B cell (primary cell): Measurements from ENCODE around the gene SMC6. TPM values are rescaled to one million over a fixed set of nuclear protein-coding genes. Genes with fewer than 3 reads are reported as not detected.

Experiments used
- ATAC-seq: fragments of 200-7000 bp; cut with Tn5 transposase; one replicate; pipeline ENCODE4 v1.10.0; 2021; ENCODE audit warnings: low read depth, mild to moderate bottlenecking, moderate number of reproducible peaks, moderate library complexity
- CTCF ChIA-PET: fragments of 350-600 bp; sonication (Branson Sonifier 250); formaldehyde crosslinking; loops from one replicate; lab custom pipeline; 2021; ENCODE audit warnings: antibody characterized with exemption, inconsistent platforms; lab: Charles Lee
- POLR2A ChIA-PET: fragments of 350-600 bp; sonication (Branson Sonifier 250); formaldehyde crosslinking; loops from one replicate; lab custom pipeline; 2021; ENCODE audit warnings: antibody characterized with exemption; lab: Charles Lee
- DNase-seq: peaks from one replicate; pipeline ENCODE4 v3.0.0; 2013
- H2AFZ ChIP-seq: 2 replicates; pipeline ENCODE4 v1.6.1; 2012; ENCODE audit warnings: mild to moderate bottlenecking, low read depth, low read length; ENCODE audit not compliant: insufficient read depth, poor library complexity, severe bottlenecking
- H3K27ac ChIP-seq, 2 donors: 1 replicate in 1 of 2; 2 replicates in 1 of 2; pipeline ENCODE4 v1.5.1; 2012 to 2013; ENCODE audit warnings: low read length in 2 of 2, mild to moderate bottlenecking in 2 of 2, moderate library complexity in 1 of 2
- H3K27me3 ChIP-seq, 4 experiments: fragments of 200-600 bp in 1 of 4; sonication (generic) in 1 of 4; replicated peaks in 1 of 4; 1 replicate in 2 of 4; 2 replicates in 2 of 4; pipeline versions ENCODE4 v1.6.1 to v1.7.0; 2013 to 2016; ENCODE audit warnings: low read length in 3 of 4, mild to moderate bottlenecking in 2 of 4, mixed read lengths in 1 of 4, moderate library complexity in 1 of 4; ENCODE audit not compliant: insufficient read depth in 4 of 4, control insufficient read depth in 3 of 4; ENCODE audit errors: control extremely low read depth in 1 of 4
- H3K36me3 ChIP-seq, 2 experiments: replicated peaks in 1 of 2; 1 replicate in 1 of 2; 2 replicates in 1 of 2; pipeline versions ENCODE4 v1.6.1 to v1.7.1; 2013; ENCODE audit warnings: low read length in 1 of 2; ENCODE audit not compliant: insufficient read depth in 2 of 2, control insufficient read depth in 1 of 2; ENCODE audit errors: control extremely low read depth in 1 of 2, extremely low read depth in 1 of 2
- H3K4me1 ChIP-seq, 2 donors: fragments of 200-600 bp in 1 of 2; sonication (generic) in 1 of 2; 1 replicate in 1 of 2; 2 replicates in 1 of 2; pipeline versions ENCODE4 v1.5.1 to v1.6.1; 2013 to 2017; ENCODE audit warnings: low read length in 2 of 2; ENCODE audit not compliant: control insufficient read depth in 2 of 2, insufficient read depth in 2 of 2
- H3K4me2 ChIP-seq: replicated peaks from 2 replicates; pipeline ENCODE3; 2012; ENCODE audit warnings: mild to moderate bottlenecking, low read depth, low read length; ENCODE audit not compliant: poor library complexity, severe bottlenecking
- H3K4me3 ChIP-seq, 5 experiments: fragments of 200-600 bp in 1 of 5; sonication (generic) in 1 of 5; 1 replicate in 3 of 5; 2 replicates in 2 of 5; pipeline versions ENCODE4 v1.5.1 to v1.7.0; 2011 to 2016; ENCODE audit warnings: low read length in 4 of 5, mild to moderate bottlenecking in 4 of 5, low read depth in 2 of 5, control low read depth in 1 of 5, moderate library complexity in 1 of 5; ENCODE audit not compliant: insufficient read depth in 1 of 5; ENCODE audit errors: control extremely low read depth in 1 of 5, extremely low read depth in 1 of 5
- H3K79me2 ChIP-seq: fragments of 200-600 bp; sonication (generic); one replicate; pipeline ENCODE4 v1.6.0; 2016; ENCODE audit warnings: low read length; ENCODE audit not compliant: control insufficient read depth, insufficient read depth
- H3K9ac ChIP-seq: fragments of 200-600 bp; sonication (generic); 2 replicates; pipeline ENCODE4 v1.6.1; 2017; ENCODE audit warnings: mild to moderate bottlenecking, low read length, moderate library complexity
- H3K9me3 ChIP-seq, 3 donors: one replicate each; pipeline versions ENCODE4 v1.6.1 to v1.7.1; 2013; ENCODE audit warnings: low read length in 2 of 3; ENCODE audit not compliant: control insufficient read depth in 2 of 3, insufficient read depth in 1 of 3; ENCODE audit errors: control extremely low read depth in 1 of 3
- H4K20me1 ChIP-seq: 2 replicates; pipeline ENCODE4 v1.6.0; 2012; ENCODE audit warnings: mild to moderate bottlenecking, low read length; ENCODE audit not compliant: insufficient read depth, control insufficient read depth, poor library complexity, severe bottlenecking
- H3K27ac Mint-ChIP-seq: one replicate; pipeline ENCODE4 v1.8.0; 2021; ENCODE audit warnings: mixed read lengths
- H3K27me3 Mint-ChIP-seq: one replicate; pipeline ENCODE4 v1.8.0; 2021; ENCODE audit warnings: mixed read lengths
- H3K4me1 Mint-ChIP-seq: one replicate; pipeline ENCODE4 v1.8.0; 2021; ENCODE audit warnings: mixed read lengths
- H3K4me3 Mint-ChIP-seq: one replicate; pipeline ENCODE4 v1.8.0; 2021; ENCODE audit warnings: mixed read lengths
- H3K9me3 Mint-ChIP-seq: one replicate; pipeline ENCODE4 v1.8.0; 2022; ENCODE audit warnings: mixed read lengths; ENCODE audit not compliant: insufficient read depth
- EZH2 ChIP-seq: IDR thresholded peaks from 2 replicates; pipeline ENCODE4 v1.6.1; 2012; ENCODE audit warnings: borderline replicate concordance, low read depth, mild to moderate bottlenecking, moderate library complexity, low read length; ENCODE audit not compliant: insufficient read depth, poor library complexity, severe bottlenecking
- WGBS: methylation state at CpG from one replicate; pipeline ENCODE4 v1.1.5; 2013; ENCODE audit warnings: missing lambda C conversion rate; ENCODE audit not compliant: insufficient coverage; 5-methylcytosine and 5-hydroxymethylcytosine counted together
- intact Hi-C: fragments of 100-400 bp; cut with micrococcal nuclease; formaldehyde crosslinking; loops from one replicate; pipeline ENCODE4 v1.10.0; 2022
- polyA plus RNA-seq: library from polyadenylated mRNA; depleted of rRNA; stranded (reverse); fragments of >200 nt; gene quantifications from 2 replicates; pipeline ENCODE4 v1.2.3, GENCODE V29; 2012
- total RNA-seq, 2 donors: library from RNA; stranded (reverse); fragments of 120-200 nt in 1 of 2; gene quantifications; 1 replicate in 1 of 2; 2 replicates in 1 of 2; pipeline versions ENCODE4 v1.2.3 to v1.2.4, GENCODE V29; 2013 to 2022
- TF ChIP-seq, protein P1 (sequence below): fragments of 200-600 bp; IDR thresholded peaks from one replicate; pipeline ENCODE4 v1.8.0; 2022; ENCODE audit warnings: antibody characterized with exemption, mild to moderate bottlenecking

SMC6 gene
- total and polyA plus RNA-seq, 2 donors (not counting 1 experiment from before 2014, with no cell fraction given) = 27.2 to 111 TPM

DNA sequence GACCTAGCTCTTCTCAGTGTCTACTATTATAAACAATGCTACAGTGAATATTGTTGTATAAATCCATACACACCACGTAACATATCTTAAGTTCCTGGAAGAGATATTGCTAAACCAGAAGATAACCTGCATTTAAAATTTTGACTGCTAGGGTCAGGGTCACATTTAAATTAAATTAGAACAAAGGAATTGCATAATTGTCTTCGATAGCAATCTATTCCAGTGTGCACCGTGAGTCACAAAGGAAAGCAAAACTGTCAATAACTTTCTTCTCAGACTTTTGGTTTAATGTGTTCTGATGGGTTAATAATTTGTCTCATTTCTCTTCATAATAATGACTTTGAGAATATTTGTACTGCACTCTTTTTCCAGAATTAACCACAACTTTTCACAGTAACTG, 4.5 kb upstream of the SMC6 start:
- Mint-ChIP-seq H3K27ac (no peak overlapping the region), H3K4me1 (peaks cover 32% of the 10 kb centered on the region), H3K4me3 (no peak overlapping the region), H3K9me3 (no peaks in the 10 kb centered on the region), H3K27me3 (no peaks in the 10 kb centered on the region)
- DNase-seq (no peak), ATAC-seq (no peak)
- Histone ChIP-seq H3K27me3 (no peaks in the 10 kb centered on the region), H3K9me3 (no peaks in the 10 kb centered on the region), H2AFZ (no peak overlapping the region), H4K20me1 (no peaks in the 10 kb centered on the region), H3K36me3 (peaks cover 5 to 7% of the 10 kb centered on the region in 2 experiments), H3K9ac (no peak overlapping the region), H3K27ac (no peak overlapping the region), H3K4me1 (peaks cover 7 to 10% of the 10 kb centered on the region in 2 donors), H3K4me2 (no peak overlapping the region), H3K4me3 (no peak overlapping the region), H3K79me2 (peaks cover 79% of the 10 kb centered on the region)
- POLR2A ChIA-PET = no interaction called here
- no peak for TF ChIP-seq EZH2
- TF ChIP-seq, protein P1, sequence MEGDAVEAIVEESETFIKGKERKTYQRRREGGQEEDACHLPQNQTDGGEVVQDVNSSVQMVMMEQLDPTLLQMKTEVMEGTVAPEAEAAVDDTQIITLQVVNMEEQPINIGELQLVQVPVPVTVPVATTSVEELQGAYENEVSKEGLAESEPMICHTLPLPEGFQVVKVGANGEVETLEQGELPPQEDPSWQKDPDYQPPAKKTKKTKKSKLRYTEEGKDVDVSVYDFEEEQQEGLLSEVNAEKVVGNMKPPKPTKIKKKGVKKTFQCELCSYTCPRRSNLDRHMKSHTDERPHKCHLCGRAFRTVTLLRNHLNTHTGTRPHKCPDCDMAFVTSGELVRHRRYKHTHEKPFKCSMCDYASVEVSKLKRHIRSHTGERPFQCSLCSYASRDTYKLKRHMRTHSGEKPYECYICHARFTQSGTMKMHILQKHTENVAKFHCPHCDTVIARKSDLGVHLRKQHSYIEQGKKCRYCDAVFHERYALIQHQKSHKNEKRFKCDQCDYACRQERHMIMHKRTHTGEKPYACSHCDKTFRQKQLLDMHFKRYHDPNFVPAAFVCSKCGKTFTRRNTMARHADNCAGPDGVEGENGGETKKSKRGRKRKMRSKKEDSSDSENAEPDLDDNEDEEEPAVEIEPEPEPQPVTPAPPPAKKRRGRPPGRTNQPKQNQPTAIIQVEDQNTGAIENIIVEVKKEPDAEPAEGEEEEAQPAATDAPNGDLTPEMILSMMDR = no peak
- WGBS = no CpG with 5 or more reads among the region's 3 CpGs
- CTCF ChIA-PET = interaction anchor here (1.4 kb wide), 1 partner anchor 73 kb away, joined by 7 read pairs; no protein-coding TSS in a partner anchor
- intact Hi-C loops = no loop called here

DNA sequence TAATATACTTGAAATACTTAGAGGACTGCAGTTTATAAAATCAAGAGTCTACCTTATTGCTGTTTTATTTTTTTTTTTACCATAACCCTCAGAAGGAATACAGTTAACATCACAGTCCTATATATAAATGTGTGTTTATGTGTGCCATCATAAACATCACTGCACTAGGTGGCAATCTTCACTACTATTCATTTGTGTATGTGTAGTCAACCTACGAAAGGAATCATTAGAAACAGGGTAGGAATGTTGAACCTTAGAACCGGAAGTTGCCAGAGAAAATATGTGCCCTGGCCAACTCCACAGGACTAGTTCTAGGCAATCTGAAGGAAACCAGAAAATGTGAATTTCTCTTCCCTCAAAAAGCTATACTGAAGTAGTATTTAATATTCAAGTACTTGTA, 3.7 kb upstream of the SMC6 start:
- intact Hi-C loops = no loop called here
- DNase-seq = no peak
- Histone ChIP-seq H3K9me3 (no peaks in the 10 kb centered on the region), H3K4me3 (no peak overlapping the region), H3K27me3 (no peaks in the 10 kb centered on the region), H3K4me2 (no peak overlapping the region), H3K27ac (no peak overlapping the region), H3K4me1 (peaks cover 7 to 10% of the 10 kb centered on the region in 2 donors), H3K79me2 (peaks cover 76% of the 10 kb centered on the region), H2AFZ (no peak overlapping the region), H3K36me3 (peaks cover 3 to 7% of the 10 kb centered on the region in 2 experiments), H3K9ac (no peak overlapping the region), H4K20me1 (no peaks in the 10 kb centered on the region)
- H3K9me3 Mint-ChIP-seq = no peaks in the 10 kb centered on the region
- H3K4me1 Mint-ChIP-seq = peaks cover 35% of the 10 kb centered on the region
- TF ChIP-seq, protein P1 = no peak
- no peak for TF ChIP-seq EZH2
- POLR2A ChIA-PET = no interaction called here
- H3K27ac Mint-ChIP-seq = no peak overlapping the region
- H3K4me3 Mint-ChIP-seq = no peak overlapping the region
- CTCF ChIA-PET = interaction anchor here (0.6 to 1.4 kb wide), 3 partner anchors 22 to 74 kb away, joined by 3 to 7 read pairs (median 3); no protein-coding TSS in a partner anchor
- no peaks in the 10 kb centered on the region for H3K27me3 Mint-ChIP-seq
- 83% methylated on average over 1 of the region's 2 CpGs for WGBS
- ATAC-seq = no peak
